ENCODE measurements around the gene UBE2G1.

The UBE2G1 gene

DNA sequence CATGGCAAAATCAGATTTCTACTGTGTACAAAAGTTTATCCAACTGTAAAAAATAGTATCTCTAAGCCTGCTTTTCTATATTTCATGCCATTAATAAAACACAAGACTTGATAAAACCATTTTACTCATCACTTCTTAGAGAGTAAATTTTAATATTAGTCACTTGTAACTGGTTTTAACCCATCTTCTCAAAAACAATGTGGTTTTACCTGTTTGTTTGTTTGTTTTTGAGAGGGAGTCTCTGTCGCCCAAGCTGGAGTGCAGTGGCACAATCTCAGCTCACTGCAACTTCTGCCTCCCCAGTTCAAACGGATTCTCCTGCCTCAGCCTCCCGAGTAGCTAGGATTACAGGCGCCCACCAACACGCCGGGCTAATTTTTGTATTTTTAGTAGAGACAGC, 32.1 kb downstream of the UBE2G1 start:
- no peak for DNase-seq (ENCODE audit: low spot score)

DNA sequence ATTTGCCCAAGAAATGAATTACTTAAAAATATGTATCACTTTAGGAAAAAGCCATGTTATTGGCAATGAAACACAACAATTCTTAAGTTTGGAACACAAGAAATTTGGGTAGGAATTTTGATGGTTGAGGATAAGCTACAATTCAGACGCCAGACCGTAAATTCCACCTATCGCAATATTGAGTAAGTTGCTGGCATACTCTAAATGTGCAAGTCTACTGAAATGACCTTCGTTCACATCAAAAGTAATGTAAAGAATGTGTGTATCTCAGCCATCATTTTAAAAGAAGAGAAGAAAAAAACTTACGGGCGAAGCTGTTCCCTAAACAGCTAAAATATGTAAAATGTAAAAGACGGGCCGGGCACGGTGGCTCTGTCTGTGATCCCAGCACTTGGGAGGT, 33.4 kb downstream of the UBE2G1 start:
- no peak for DNase-seq (ENCODE audit: low spot score)

DNA sequence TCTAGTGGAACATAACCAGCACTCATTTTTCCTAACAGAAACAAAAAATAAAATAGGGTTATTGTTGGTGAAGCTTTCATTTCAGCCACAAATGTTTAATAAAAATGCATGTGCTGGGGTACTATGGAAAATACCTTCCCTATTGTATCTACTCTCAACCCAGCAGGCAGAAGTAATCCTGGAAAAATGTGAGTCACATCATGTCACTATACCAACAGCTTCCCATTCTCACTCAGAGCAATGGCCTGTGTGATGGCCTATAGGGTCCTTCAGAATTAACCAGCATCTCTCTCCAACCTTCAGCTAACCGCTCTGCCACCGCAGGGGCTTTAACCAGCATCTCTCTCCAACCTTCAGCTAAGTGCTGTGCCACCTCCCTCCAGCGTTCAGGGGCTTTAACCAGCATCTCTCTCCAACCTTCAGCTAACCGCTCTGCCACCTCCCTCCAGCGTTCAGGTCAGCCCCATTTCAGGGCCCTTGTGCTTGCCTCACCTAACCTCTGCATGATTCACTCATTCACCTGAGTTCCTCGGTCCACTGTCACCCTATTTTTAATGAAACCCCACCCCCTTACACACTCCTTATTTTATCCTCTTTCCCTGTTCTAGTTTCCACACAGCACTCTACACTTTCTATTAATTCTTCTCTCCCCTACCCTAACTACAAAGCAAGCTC, 34.0 kb downstream of the UBE2G1 start:
- no peak for DNase-seq (ENCODE audit: low spot score)

DNA sequence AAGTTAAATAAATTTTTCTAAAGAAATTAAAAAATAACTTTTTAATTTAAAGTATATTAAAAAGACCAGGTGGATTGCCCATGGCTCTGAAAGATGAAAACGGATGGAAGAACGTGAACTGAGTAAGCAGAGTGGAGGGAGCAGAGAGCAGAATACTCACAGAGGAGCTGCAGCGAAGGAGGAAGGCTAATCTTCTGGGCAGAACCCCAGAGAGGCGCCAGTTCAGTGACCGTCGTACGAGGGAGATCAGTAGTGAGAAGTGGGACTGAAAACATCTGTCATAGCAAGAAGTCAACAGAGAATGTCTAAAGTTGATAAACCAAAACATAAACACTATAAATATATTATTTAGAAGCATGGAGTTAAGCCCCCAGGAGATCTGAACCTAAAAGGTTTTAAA, 34.9 kb downstream of the UBE2G1 start:
- DNase-seq (ENCODE audit: low spot score), result no peak

DNA sequence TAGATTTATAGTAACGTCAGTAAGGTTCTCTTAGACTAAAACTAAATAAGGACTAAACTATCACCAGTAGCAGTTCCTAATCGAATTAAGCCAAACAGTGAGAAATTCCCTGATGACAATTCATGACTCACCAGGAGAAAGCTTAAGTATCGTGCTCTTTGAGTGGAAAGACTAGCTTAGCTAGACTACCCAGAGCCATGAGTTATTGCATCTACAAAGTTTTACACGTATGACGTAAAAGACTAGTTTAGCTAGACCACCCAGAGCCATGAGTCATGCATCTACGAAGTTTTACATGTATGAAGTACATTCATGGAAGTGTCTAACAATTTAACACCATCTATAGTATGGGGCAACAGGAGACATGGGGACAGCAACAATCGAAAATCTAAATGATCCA, 36.6 kb downstream of the UBE2G1 start:
- peak; percentile 64 for DNase-seq (ENCODE audit: low spot score)

DNA sequence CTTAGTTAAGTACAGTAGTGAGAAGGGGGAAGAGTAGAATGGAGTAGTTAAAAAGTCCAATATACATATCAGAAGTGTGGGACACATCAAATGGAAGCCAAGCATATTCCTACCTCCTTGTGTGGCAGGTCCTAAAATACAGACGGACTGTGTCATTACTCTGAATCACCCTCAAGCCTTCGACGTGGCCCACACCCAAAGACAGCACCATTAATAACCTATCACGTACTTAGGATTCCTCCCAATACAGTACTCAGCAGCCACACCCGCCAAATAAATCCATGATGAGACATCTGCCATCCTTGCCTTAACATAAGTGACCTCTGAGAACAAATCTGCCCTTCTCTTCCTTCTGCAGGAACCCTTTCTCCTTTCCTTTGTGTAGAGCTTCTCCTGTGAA, 38.9 kb downstream of the UBE2G1 start:
- DNase-seq (ENCODE audit: low spot score), result peak; percentile 68

DNA sequence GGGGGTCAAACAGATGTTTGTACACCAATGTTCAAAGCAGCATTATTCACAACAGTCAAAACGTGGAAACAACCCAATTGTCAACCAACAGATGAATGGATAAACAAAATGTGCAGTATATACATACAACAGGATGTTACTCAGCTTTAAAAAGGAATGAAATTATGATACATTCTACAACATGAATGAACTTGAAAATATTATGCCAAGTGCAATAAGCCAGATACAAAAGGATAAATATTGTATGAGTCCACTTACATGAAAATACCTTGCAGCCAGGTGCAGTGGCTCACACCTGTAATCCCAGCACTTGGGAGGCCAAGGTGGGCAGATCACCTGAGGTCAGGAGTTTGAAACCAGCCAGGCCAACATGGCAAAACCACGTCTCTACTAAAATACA, 39.9 kb downstream of the UBE2G1 start:
- no peak for DNase-seq (ENCODE audit: low spot score)

DNA sequence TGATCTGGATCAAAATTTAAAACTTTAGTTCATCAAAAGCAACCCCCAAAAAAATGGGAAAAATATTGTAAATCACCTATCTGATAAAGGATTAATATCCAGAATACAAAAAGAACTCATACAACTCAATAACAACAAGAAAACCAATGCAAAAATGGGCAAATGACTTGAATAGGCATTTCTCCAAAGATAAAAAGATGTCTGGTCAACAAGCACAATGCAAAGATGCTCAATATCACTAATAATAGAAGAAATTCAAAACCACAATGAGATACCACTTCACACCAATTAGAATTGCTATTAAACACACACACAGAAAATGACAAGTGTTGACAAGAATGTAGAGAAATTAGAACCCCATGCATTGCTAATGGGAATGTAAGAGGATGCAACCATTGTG, 40.4 kb downstream of the UBE2G1 start:
- no peak for DNase-seq (ENCODE audit: low spot score)

DNA sequence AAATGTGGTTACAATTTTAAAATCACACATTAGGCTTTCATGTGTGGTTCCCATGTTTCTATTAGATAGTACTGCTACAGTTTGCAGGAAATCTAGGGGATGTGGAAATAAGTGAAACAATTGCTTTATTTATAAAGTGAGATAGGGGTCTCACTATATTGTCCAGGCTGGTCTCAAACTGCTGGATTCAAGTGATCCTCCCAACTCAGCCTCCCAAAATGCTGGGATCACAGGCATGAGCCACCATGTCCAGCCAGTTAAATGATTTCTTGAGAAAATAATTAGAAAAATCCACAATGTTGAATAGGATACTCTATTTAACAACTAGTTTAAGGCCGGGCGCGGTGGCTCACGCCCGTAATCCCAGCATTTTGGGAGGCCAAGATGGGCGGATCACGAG, 42.0 kb downstream of the UBE2G1 start:
- no peak for DNase-seq (ENCODE audit: low spot score)

DNA sequence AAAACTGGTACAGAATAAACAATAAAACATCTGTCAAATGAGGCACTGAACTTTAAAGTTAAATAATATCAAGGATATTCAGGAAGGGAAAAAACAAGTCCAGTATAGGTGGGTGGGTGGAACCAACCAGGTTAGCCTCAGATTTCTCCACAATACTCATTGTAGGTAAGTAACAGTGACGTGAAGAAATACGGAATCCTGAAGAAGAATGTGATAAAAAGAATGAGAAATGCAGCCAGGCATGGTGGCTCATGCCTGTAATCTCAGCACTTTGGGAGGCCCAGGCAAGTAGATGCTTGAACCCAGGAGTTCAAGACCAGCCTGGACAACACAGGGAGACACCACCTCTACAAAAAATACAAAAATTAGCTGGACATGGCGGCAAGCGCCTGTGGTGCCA, 47.3 kb downstream of the UBE2G1 start:
- DNase-seq (ENCODE audit: low spot score), result no peak

DNA sequence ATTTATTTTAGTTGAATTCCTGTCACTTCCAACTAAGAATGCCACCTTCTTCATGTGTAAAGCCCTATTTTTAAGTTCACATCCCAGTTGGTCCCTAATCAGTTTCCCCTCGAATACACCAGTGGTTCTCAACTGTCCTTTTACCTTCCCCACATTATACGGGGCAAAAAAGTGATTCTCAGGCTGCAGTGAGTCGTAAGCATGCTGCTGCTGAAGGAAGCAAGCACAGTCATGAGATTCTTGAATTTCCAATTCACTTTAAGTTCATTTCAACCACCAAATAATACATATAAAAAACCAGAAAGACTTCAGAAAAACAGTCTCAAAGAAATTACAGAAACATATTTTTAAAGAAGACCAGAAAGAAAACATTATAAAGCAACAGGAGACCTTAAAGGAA, 47.9 kb downstream of the UBE2G1 start:
- DNase-seq (ENCODE audit: low spot score), result no peak

DNA sequence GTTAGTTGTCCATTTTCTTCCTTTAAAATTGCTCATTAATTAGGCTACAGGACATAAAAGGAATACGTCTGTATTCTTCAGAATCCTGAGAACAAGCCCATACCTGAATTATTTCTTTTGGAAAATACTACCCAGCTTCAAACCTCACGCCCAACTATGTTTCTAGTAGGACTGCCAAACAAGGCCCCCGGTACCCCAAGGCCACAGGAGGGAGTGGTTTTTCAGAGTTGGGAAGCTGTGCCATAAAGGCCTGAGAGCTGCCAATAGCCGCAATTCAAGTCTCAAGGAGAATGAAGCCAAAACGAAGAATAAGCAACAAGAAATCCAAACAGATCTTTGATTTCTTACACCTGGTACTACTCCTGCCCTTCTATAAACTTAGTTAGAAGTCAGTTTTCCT, 48.3 kb downstream of the UBE2G1 start:
- no peak for DNase-seq (ENCODE audit: low spot score)

DNA sequence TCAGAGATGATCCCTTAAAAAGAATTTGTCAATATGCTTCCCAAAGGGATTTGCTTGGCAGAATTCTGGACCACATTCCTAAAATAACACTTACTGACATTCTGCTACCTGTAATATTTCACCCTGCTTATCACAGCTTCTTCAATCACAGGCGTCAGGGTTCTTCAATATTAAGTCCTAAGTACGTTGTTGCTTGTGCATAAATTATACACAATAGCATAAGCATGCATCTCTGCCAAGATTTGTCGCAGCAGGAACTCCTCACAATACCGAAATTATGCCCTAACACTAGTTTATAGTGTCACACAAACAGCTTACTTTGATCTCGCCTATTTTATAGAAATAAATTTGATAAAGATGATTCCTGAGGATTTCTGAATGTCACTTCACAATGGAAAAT, 48.9 kb downstream of the UBE2G1 start:
- no peak for DNase-seq (ENCODE audit: low spot score)

DNA sequence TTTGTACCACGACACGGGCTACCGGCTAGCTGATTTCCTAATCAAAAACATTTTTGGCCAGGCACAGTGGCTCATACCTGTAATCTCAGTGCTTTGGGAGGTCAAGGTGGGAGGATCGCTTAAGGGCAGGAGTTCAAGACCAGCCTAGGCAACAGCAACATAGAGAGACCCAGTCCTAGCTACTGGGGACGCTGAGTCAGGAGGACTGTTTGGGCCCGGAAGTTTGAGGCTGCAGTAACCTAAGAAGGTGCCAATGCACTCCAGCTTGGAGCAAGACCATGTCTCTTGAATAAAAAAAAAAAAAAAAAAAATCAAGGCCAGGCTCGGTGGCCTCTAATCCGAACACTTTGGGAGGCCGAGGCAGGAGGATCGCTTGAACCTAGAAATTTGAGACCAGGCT, 49.8 kb downstream of the UBE2G1 start:
- no peak for DNase-seq (ENCODE audit: low spot score)

DNA sequence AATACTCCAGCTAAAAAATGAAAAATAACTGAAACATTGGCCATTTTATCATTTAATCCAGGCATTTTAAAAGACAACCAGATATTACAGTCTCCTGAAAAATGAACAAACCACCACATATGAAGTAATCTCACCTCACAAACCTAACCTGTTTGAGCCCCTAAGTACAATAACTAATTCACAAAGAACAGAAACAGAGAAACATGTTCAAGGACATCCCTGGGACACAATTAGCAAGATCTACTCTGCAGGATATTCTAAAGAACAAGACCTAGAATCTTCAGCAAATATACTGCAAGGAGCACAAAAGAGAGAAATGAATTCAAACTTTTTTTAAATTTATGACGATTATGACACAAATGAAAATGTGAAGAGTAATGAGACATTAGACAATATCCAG, 51.9 kb downstream of the UBE2G1 start:
- no peak for DNase-seq (ENCODE audit: low spot score)

DNA sequence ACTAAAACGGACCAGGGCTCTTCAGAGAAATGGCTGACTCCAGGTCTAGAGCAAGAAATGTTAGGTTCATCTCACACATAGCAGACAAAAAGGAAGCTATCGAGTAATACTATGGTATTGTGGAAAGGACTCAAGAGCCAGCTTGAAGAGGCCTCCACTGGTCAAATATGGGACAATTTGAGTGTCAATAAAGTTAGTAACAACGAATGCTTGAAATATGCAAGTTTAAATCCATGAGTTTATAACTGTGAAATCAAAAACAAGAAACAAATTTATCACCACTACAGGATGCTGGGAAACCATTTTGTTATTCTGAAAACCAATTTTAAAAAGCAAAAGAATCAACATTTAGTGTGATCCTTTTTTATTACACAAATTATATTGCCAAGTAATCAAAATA, 52.3 kb downstream of the UBE2G1 start:
- no peak for DNase-seq (ENCODE audit: low spot score)

DNA sequence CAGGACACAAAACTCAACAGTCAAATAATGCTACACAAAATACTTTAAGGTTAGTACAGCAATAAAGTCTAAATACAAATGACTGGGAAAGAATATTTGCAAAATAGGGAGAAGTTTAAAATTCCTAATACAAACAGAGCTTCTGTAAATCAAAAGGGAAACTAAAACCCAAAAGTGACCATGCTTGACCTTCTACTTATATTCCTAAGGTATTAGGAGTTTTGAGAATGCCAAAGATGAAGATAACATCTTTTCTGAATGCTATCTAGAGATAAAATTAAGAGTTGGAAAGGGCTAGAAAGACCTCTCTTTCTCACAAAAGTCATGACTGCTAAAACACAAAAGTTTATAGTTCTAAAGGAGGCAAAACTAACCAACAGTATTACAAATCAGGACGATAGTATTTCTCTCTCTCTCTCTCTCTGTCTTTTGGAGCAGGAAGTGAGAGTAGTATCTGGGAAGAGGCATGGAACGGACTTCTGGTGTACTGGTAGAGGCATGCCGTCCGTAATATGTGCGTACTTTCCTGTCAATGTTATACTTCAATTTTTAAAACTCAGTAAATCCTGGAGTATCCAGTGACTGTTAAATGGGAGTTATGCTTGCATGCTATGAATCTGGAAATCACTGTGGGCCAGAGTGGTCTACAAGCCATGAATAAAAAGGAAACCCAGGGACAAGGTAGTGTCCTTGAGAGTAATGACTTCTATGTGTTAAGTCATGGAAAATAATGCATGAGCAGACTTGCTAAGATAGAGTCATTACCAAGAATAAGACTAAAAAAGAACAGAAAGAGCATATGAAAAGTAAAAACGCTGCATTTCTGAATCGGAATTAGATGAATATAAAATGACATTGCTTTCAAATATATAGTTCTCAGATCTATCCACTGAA, 53.0 kb downstream of the UBE2G1 start:
- DNase-seq (ENCODE audit: low spot score), result no peak

DNA sequence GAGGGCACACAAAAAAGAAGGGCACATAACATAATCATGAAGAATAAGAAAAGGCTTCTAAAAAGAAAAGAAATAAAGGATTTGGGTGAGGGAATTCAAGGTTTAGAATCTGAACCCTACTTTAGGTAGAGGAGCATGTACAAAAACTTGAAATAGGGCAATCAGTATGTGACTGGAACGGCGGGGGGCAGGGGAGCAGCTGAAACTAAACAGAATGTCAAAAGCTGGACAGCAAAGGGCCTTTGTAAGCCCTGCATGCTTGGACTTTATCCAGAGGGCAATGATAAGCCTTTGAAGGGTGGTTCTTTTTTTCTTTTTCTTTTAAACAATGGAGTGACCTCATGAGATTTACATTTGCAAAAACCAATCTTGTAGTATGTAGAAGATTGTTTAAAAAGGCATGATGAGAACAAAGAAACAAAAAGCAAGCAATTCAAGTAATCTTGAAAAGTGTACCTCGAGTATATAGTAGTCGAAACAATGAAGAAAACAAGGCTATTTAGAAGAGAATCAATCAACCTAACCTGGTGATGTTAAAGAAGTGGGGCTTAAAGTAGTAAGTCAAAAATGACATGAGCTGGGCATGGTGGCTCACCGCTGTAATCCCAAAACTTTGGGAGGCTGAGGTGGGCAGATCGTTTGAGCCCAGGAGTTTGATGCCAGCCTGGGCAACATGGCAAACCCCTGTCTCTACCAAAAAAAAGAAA, 56.0 kb downstream of the UBE2G1 start:
- peak; percentile 18 for DNase-seq (ENCODE audit: low spot score)

DNA sequence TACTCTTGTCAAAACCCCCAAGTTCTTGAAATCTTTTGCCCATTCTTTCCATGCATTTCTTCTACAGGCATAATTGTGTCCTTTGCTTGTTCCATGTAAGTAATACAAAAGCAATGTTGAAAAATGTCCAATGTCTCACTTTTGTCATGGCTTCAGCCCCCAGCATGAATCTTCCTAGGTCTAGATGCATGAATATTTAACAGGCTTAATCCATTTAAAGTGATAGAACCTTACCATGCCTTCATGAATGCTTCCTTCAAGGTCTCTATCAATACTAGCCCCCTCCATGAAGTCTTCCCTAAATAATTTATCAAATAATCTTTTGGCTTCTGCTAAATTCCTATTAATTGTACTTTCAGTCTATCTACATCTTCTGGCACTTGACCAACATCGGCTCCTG, 56.6 kb downstream of the UBE2G1 start:
- no peak for DNase-seq (ENCODE audit: low spot score)

DNA sequence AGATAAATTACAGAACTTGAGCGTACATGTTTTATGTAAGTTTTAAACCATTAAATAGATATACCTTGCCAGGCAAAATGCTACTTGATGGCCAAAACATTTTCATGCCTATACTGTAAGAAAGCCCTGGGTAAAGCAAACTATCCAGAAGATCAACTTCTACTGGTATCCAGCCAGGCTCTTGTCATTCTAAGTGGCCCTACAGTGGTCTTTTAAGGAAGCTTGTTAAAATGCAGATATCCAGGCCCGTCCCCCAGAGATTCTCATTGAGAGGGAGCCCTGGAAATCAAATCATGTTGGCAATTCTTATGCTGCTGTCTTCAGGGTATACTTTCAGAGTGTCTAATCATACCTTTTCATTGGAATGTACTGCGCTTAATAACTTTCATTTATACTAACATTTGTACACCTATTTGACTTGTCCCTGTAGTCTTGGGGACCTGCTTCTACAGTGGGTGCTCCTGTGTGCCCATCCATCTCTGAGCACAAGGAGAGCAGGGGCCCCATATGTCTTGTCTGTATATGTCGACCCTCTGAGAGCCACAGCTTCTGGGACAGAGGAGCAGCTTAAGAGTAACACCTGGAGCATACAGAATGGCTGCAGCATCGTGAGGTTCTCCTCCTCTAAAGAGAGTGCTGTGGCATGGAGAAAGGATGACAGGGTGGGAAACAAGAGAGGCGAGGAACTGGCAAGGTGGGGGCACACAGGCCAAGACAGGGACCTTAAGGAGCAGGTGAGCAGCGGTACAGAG, 59.1 kb downstream of the UBE2G1 start:
- DNase-seq (ENCODE audit: low spot score), result no peak

DNA sequence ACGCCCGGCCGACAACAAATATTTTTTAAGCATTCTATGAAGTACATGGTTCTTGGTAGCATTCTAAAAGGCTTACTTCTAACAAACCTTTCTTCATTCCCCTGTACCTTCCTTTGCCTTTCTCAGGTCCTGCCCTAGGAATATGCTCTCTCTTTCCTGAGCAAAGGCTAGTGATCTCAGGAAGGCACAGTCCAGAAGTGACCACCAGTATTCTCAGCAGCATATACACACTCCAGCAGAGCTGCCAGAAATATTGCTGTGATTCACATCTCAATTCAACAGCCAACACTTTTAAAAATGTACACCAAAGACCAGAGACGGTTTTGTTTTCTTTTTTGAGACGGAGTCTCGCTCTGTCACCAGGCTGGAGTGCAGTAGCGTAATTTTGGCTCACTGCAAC, 61.3 kb downstream of the UBE2G1 start:
- DNase-seq (ENCODE audit: low spot score), result no peak

DNA sequence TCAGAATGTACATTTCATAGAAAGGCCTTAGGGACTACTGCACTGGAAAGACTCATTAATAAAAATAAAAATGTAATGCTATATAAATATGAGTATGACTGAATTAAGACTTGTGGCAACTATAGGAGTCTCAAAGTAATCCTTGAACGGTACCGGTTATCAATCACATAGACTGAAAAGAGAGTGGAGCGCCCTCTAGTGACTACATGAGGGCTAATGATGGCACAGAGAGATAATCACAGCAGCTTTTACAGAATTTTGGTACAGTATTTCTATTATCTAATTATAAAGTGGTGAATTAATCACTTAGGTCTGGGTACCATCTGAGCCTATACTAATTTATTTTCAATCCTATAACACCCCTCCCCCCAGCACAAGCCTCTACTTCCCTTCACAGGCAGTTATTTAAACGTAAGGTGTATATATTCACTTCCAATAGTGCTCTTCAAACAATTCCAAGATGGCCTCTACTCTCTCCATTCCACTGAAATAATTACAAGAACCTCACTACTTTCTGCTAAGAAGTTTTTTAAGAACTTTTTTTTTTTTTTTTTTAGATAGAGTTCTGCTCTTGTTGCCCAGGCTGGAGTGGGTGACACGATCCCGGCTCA, 62.0 kb downstream of the UBE2G1 start:
- DNase-seq (ENCODE audit: low spot score), result peak; percentile 46
